Lower lobe of right lung (tissue), 2 donors: ENCODE measurements around the gene VIPR2. TPM values are rescaled to one million over a fixed set of nuclear protein-coding genes. Genes with fewer than 3 reads are reported as not detected.

Source experiments
- ATAC-seq, 2 donors: fragments of 200-7000 bp; cut with Tn5 transposase; one replicate each; pipeline ENCODE4 v1.9.1; 2020 to 2022; ENCODE audit warnings: mild to moderate bottlenecking in 2 of 2, moderate library complexity in 2 of 2
- DNase-seq: peaks from one replicate; pipeline ENCODE4 v3.0.0-alpha.2; 2020
- H3K27ac ChIP-seq: fragments of 200-600 bp; one replicate; pipeline ENCODE4 v1.8.0; 2022
- H3K27me3 ChIP-seq: fragments of 200-600 bp; one replicate; pipeline ENCODE4 v1.8.0; 2022; ENCODE audit warnings: low read depth
- H3K36me3 ChIP-seq: fragments of 200-600 bp; one replicate; pipeline ENCODE4 v1.8.0; 2022; ENCODE audit warnings: mild to moderate bottlenecking
- H3K4me1 ChIP-seq: fragments of 200-600 bp; one replicate; pipeline ENCODE4 v1.8.0; 2022
- H3K4me3 ChIP-seq: fragments of 200-600 bp; one replicate; pipeline ENCODE4 v1.8.0; 2022; ENCODE audit warnings: mild to moderate bottlenecking
- H3K9me3 ChIP-seq: fragments of 200-600 bp; one replicate; pipeline ENCODE4 v1.8.0; 2022
- CTCF ChIP-seq: fragments of 200-600 bp; IDR thresholded peaks from one replicate; pipeline ENCODE4 v1.8.0; 2022; ENCODE audit warnings: antibody characterized with exemption, mild to moderate bottlenecking
- intact Hi-C: fragments of 100-400 bp; cut with DNase I; formaldehyde crosslinking; loops from one replicate; pipeline ENCODE4 v1.11.0; 2022
- total RNA-seq: library from RNA; stranded (reverse); fragmentation: NEBNext Ultra II Directional; extraction: Animal tissue kit (Norgen Biotek cat#: 25700); gene quantifications from one replicate; pipeline ENCODE4 v1.2.1, GENCODE V29; 2021
- donor health status: DM: no; HTN: yes; CAD: no; lungs with severe emphysema.

Gene VIPR2
- total RNA-seq, 1 donor from 2014 or later = 0.80 TPM

- Histone ChIP-seq H3K36me3 (no peaks in the 10 kb centered on the region), H3K4me1 (no peaks in the 10 kb centered on the region), H3K27ac (no peak overlapping the region), H3K9me3 (no peaks in the 10 kb centered on the region), H3K27me3 (peaks cover 2% of the 10 kb centered on the region), H3K4me3 (no peak overlapping the region)
- no peak for TF ChIP-seq CTCF
- intact Hi-C loops = no loop called here
- no peak for DNase-seq
- ATAC-seq = no peak
Measured at GRCh38 chr7:159160450-159160849, 15.8 kb upstream of the VIPR2 start.

GRCh38 chr7:159159731-159160130 is 15.1 kb upstream of the VIPR2 start:
- Histone ChIP-seq H3K4me3 (no peak overlapping the region), H3K36me3 (no peaks in the 10 kb centered on the region), H3K9me3 (no peaks in the 10 kb centered on the region), H3K27me3 (peaks cover 2% of the 10 kb centered on the region), H3K4me1 (no peaks in the 10 kb centered on the region), H3K27ac (no peak overlapping the region)
- intact Hi-C loops = no loop called here
- DNase-seq (no peak), ATAC-seq (no peak)
- no peak for TF ChIP-seq CTCF

GRCh38 chr7:159158888-159159405 is 14.3 kb upstream of the VIPR2 start:
- Histone ChIP-seq H3K27ac (no peak overlapping the region), H3K9me3 (no peaks in the 10 kb centered on the region), H3K4me3 (no peak overlapping the region), H3K4me1 (no peaks in the 10 kb centered on the region), H3K27me3 (peaks cover 2% of the 10 kb centered on the region), H3K36me3 (no peaks in the 10 kb centered on the region)
- peak in 1 of 2 donors; percentile 35 for ATAC-seq
- intact Hi-C loops = no loop called here
- no peak for DNase-seq
- TF ChIP-seq CTCF = no peak

- H3K36me3 ChIP-seq = no peaks in the 10 kb centered on the region
- no peak for ATAC-seq
- H3K27ac ChIP-seq = no peak overlapping the region
- no peaks in the 10 kb centered on the region for H3K9me3 ChIP-seq
- H3K4me1 ChIP-seq = no peaks in the 10 kb centered on the region
- TF ChIP-seq CTCF = no peak
- peaks cover 2% of the 10 kb centered on the region for H3K27me3 ChIP-seq
- no peak for DNase-seq
- intact Hi-C loops = no loop called here
- no peak overlapping the region for H3K4me3 ChIP-seq
Measured at GRCh38 chr7:159158125-159158887, 13.6 kb upstream of the VIPR2 start.

DNA sequence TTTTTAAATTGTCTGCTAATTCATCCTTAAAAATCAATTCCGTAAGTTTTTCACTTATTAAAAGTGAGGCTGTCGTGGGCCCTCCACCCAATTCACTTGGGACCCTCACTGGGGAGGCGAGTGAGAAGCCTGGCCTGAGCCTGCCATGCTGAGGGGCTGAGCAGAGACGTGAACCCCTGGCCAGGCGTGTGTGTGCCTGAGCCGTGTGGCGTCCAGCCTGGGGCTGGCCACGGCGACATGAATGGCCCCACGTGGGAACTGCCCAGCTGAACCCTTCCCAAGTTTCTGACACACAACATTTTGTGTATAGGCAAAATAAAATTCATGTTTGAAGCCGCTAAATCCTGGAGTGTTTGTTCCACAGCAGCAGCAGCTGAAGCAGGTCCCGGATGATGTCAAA is 13.0 kb upstream of the VIPR2 start:
- Histone ChIP-seq H3K4me3 (no peak overlapping the region), H3K36me3 (no peaks in the 10 kb centered on the region), H3K9me3 (no peaks in the 10 kb centered on the region), H3K27ac (no peak overlapping the region), H3K27me3 (peaks cover 2% of the 10 kb centered on the region), H3K4me1 (no peaks in the 10 kb centered on the region)
- no peak for ATAC-seq
- no peak for DNase-seq
- no peak for TF ChIP-seq CTCF
- intact Hi-C loops = no loop called here
